NB4 (cell line): ENCODE measurements around the gene ANKLE1.

Source experiments
- CTCF ChIP-seq: IDR thresholded peaks from one replicate; pipeline ENCODE4 v1.5.1; 2012; ENCODE audit warnings: low read depth, low read length
- MYC ChIP-seq: IDR thresholded peaks from 2 replicates; pipeline ENCODE4 v1.6.1; 2011; ENCODE audit warnings: low read depth, low read length
- POLR2A ChIP-seq: IDR thresholded peaks from 2 replicates; pipeline ENCODE4 v1.6.1; 2011; ENCODE audit warnings: mild to moderate bottlenecking; ENCODE audit not compliant: insufficient read length; ENCODE audit errors: extremely low read depth
- TF ChIP-seq, protein P1 (sequence below): IDR thresholded peaks from 2 replicates; pipeline ENCODE4 v1.6.1; 2011; ENCODE audit warnings: low read depth, low read length

DNA sequence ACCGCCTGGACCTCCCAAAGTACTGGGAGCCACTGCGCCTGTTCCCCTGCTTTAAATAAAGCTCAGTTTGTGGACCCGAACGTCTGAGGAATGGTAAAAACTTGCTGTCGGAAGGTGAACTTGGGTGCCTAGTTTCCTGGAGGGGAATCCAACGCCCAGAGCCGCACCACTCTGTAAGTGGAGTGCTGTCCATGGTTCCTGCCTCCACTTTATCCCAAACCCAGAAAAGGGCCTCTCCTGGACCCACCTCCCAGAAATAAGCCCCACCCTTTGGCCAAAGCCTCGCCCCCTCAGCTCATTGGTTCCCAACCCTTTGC is 50.6 kb downstream of the ANKLE1 start:
- TF ChIP-seq CTCF, result no peak
- no peak for TF ChIP-seq POLR2A
- no peak for TF ChIP-seq MYC
- TF ChIP-seq, protein P1, sequence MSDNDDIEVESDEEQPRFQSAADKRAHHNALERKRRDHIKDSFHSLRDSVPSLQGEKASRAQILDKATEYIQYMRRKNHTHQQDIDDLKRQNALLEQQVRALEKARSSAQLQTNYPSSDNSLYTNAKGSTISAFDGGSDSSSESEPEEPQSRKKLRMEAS, result no peak
